ENCODE results near the gene KRI1.

- TF ChIP-seq, protein P1, sequence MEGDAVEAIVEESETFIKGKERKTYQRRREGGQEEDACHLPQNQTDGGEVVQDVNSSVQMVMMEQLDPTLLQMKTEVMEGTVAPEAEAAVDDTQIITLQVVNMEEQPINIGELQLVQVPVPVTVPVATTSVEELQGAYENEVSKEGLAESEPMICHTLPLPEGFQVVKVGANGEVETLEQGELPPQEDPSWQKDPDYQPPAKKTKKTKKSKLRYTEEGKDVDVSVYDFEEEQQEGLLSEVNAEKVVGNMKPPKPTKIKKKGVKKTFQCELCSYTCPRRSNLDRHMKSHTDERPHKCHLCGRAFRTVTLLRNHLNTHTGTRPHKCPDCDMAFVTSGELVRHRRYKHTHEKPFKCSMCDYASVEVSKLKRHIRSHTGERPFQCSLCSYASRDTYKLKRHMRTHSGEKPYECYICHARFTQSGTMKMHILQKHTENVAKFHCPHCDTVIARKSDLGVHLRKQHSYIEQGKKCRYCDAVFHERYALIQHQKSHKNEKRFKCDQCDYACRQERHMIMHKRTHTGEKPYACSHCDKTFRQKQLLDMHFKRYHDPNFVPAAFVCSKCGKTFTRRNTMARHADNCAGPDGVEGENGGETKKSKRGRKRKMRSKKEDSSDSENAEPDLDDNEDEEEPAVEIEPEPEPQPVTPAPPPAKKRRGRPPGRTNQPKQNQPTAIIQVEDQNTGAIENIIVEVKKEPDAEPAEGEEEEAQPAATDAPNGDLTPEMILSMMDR (IDR thresholded peaks at IDR 0.05; ENCODE audit: low read depth, low read length, missing input control) = no peak
- TF ChIP-seq ATF3 (IDR thresholded peaks at IDR 0.05) (no peak), NR2F2 (IDR thresholded peaks at IDR 0.05) (no peak), TAF1 (conservative IDR thresholded peaks at IDR 0.05) (no peak), RAD21 (IDR thresholded peaks at IDR 0.05) (no peak)
- TF ChIP-seq, protein P2, sequence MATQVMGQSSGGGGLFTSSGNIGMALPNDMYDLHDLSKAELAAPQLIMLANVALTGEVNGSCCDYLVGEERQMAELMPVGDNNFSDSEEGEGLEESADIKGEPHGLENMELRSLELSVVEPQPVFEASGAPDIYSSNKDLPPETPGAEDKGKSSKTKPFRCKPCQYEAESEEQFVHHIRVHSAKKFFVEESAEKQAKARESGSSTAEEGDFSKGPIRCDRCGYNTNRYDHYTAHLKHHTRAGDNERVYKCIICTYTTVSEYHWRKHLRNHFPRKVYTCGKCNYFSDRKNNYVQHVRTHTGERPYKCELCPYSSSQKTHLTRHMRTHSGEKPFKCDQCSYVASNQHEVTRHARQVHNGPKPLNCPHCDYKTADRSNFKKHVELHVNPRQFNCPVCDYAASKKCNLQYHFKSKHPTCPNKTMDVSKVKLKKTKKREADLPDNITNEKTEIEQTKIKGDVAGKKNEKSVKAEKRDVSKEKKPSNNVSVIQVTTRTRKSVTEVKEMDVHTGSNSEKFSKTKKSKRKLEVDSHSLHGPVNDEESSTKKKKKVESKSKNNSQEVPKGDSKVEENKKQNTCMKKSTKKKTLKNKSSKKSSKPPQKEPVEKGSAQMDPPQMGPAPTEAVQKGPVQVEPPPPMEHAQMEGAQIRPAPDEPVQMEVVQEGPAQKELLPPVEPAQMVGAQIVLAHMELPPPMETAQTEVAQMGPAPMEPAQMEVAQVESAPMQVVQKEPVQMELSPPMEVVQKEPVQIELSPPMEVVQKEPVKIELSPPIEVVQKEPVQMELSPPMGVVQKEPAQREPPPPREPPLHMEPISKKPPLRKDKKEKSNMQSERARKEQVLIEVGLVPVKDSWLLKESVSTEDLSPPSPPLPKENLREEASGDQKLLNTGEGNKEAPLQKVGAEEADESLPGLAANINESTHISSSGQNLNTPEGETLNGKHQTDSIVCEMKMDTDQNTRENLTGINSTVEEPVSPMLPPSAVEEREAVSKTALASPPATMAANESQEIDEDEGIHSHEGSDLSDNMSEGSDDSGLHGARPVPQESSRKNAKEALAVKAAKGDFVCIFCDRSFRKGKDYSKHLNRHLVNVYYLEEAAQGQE (IDR thresholded peaks at IDR 0.05) = no peak
Observed at GRCh38 chr19:10521461-10522171, 44.2 kb downstream of the KRI1 start.
